Calu3 (cell line): ENCODE measurements around the gene PSG4. TPM values are rescaled to one million over a fixed set of nuclear protein-coding genes. Genes with fewer than 3 reads are reported as not detected.

ENCODE experiments used
- BruUV-seq: library from RNA; stranded (reverse); fragments of 400-500 nt; replicated peaks from 2 replicates; lab custom pipeline; 2021; lab: Mats Ljungman, UMichigan
- CTCF ChIA-PET: fragments of 300-600 bp; sonication (Branson Sonifier 250); formaldehyde crosslinking; loops from one replicate; lab custom pipeline; 2022; ENCODE audit warnings: antibody characterized with exemption; lab: Charles Lee
- DNase-seq: peaks from one replicate; pipeline ENCODE4 v3.0.0; 2022
- H3K27ac Mint-ChIP-seq: one replicate; pipeline ENCODE4 v1.8.0; 2022; ENCODE audit warnings: mixed read lengths; ENCODE audit not compliant: unreplicated experiment
- H3K27me3 Mint-ChIP-seq: one replicate; pipeline ENCODE4 v1.8.0; 2022; ENCODE audit warnings: mixed read lengths; ENCODE audit not compliant: unreplicated experiment
- H3K36me3 Mint-ChIP-seq: one replicate; pipeline ENCODE4 v1.8.0; 2022; ENCODE audit warnings: mild to moderate bottlenecking, moderate library complexity, mixed read lengths; ENCODE audit not compliant: insufficient read depth, unreplicated experiment
- H3K4me1 Mint-ChIP-seq: one replicate; pipeline ENCODE4 v1.8.0; 2022; ENCODE audit warnings: mild to moderate bottlenecking, low read depth, mixed read lengths; ENCODE audit not compliant: unreplicated experiment
- H3K4me3 Mint-ChIP-seq: one replicate; pipeline ENCODE4 v1.8.0; 2022; ENCODE audit warnings: mild to moderate bottlenecking, low read depth, moderate library complexity, mixed read lengths; ENCODE audit not compliant: unreplicated experiment
- H3K9me3 Mint-ChIP-seq: one replicate; pipeline ENCODE4 v1.8.0; 2022; ENCODE audit warnings: low read depth, mixed read lengths; ENCODE audit not compliant: unreplicated experiment
- intact Hi-C: fragments of 100-400 bp; cut with micrococcal nuclease; formaldehyde crosslinking; loops from one replicate; pipeline ENCODE4 v1.10.0; 2022; ENCODE audit not compliant: unreplicated experiment
- total RNA-seq: library from RNA; stranded (reverse); gene quantifications from 2 replicates; pipeline ENCODE4 v1.2.3, GENCODE V29; 2022
- TF ChIP-seq, protein P1 (sequence below): fragments of 200-600 bp; IDR thresholded peaks from one replicate; pipeline ENCODE4 v1.8.0; 2022; ENCODE audit warnings: antibody characterized with exemption; ENCODE audit not compliant: unreplicated experiment

PSG4 gene
- total RNA-seq, 1 experiment from 2014 or later = 11.2 TPM

DNA sequence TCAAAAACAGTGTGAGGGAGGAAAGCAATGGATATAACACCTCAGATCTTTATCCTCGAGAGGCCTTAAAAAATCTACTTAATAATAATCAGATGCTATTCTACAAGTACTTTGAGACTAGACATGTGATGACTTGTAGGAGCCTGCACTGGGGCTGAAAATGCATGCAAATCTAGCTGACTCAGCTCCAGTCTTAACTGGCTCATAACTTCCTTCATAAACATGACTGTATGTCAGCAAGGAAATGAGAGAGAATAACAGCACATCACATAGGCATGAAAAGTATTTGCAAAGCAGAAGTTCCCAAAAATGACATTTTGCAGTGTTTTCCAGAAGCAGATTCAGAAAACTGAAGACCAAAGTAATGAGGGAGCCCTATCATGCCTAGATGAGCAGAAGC is 57.2 kb downstream of the PSG4 start:
- peaks cover 9% of the 10 kb centered on the region for H3K9me3 Mint-ChIP-seq
- BruUV-seq = no TSS peak
- intact Hi-C loops = no loop called here
- no peak overlapping the region for H3K4me3 Mint-ChIP-seq
- TF ChIP-seq, protein P1, sequence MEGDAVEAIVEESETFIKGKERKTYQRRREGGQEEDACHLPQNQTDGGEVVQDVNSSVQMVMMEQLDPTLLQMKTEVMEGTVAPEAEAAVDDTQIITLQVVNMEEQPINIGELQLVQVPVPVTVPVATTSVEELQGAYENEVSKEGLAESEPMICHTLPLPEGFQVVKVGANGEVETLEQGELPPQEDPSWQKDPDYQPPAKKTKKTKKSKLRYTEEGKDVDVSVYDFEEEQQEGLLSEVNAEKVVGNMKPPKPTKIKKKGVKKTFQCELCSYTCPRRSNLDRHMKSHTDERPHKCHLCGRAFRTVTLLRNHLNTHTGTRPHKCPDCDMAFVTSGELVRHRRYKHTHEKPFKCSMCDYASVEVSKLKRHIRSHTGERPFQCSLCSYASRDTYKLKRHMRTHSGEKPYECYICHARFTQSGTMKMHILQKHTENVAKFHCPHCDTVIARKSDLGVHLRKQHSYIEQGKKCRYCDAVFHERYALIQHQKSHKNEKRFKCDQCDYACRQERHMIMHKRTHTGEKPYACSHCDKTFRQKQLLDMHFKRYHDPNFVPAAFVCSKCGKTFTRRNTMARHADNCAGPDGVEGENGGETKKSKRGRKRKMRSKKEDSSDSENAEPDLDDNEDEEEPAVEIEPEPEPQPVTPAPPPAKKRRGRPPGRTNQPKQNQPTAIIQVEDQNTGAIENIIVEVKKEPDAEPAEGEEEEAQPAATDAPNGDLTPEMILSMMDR = no peak
- CTCF ChIA-PET = no interaction called here
- no peaks in the 10 kb centered on the region for H3K36me3 Mint-ChIP-seq
- H3K27ac Mint-ChIP-seq = no peak overlapping the region
- H3K4me1 Mint-ChIP-seq = peaks cover 31% of the 10 kb centered on the region
- no peak for DNase-seq
- peaks cover 20% of the 10 kb centered on the region for H3K27me3 Mint-ChIP-seq

Other genes starting within 250 kb of the PSG4 start
- gene PSG11, start 179.2 kb downstream of the PSG4 start, total RNA-seq = not detected in 2 replicates
- not detected in 2 replicates for gene PSG2, start 122.9 kb downstream of the PSG4 start, total RNA-seq
- gene PSG5, start 19.1 kb downstream of the PSG4 start, total RNA-seq = not detected in 2 replicates
- 0.17 TPM in 1 of 2 replicates, not detected in the other for gene PSG9, start 63.9 kb upstream of the PSG4 start, total RNA-seq
- gene CD177, start 148.0 kb upstream of the PSG4 start, total RNA-seq = 0.73 and 1.0 TPM in 2 replicates
- not detected in 2 replicates for gene TEX101, start 209.3 kb upstream of the PSG4 start, total RNA-seq